GM12865 (cell line): Measurements from ENCODE around the gene ACTR6.
A peak's percentile ranks its signal among the peaks of the same experiment; 100 is the strongest.
"Not testable (repeated sequence)": the region's sequence is repeated elsewhere in the genome, so short reads cannot be mapped to it uniquely, and the experiment has no call there.

Experiments used
- DNase-seq: peaks from one replicate; pipeline ENCODE4 v3.0.0; 2010; ENCODE audit warnings: low read depth
- H3K4me3 ChIP-seq: 2 replicates; pipeline ENCODE4 v1.5.1; 2011; ENCODE audit warnings: mild to moderate bottlenecking, low read depth, low read length, control low read depth
- CTCF ChIP-seq: IDR thresholded peaks from 2 replicates; pipeline ENCODE4 v1.5.1; 2011; ENCODE audit warnings: low read length, control low read depth, low read depth, inconsistent platforms; ENCODE audit not compliant: insufficient read depth; ENCODE audit errors: missing control alignments

The ACTR6 gene

GRCh38 chr12:100221523-100221922 is 20.9 kb downstream of the ACTR6 start:
- no peak for TF ChIP-seq CTCF
- no peak for DNase-seq
- H3K4me3 ChIP-seq, result no peak overlapping the region

GRCh38 chr12:100222173-100222572 is 21.6 kb downstream of the ACTR6 start:
- not testable (repeated sequence) for DNase-seq, H3K4me3 ChIP-seq

GRCh38 chr12:100225491-100225890 is 24.9 kb downstream of the ACTR6 start:
- no peak for TF ChIP-seq CTCF
- H3K4me3 ChIP-seq, result no peak overlapping the region
- DNase-seq, result no peak

GRCh38 chr12:100229036-100229635 is 28.5 kb downstream of the ACTR6 start:
- H3K4me3 ChIP-seq, result no peak overlapping the region
- DNase-seq, result peak; percentile 36
- TF ChIP-seq CTCF, result no peak

GRCh38 chr12:100229876-100230275 is 29.3 kb downstream of the ACTR6 start:
- no peak for TF ChIP-seq CTCF
- H3K4me3 ChIP-seq, result no peak overlapping the region
- no peak for DNase-seq

GRCh38 chr12:100231873-100232272 is 31.3 kb downstream of the ACTR6 start:
- not testable (repeated sequence) for H3K4me3 ChIP-seq, DNase-seq

GRCh38 chr12:100234166-100234565 is 33.6 kb downstream of the ACTR6 start:
- DNase-seq, result no peak
- no peak overlapping the region for H3K4me3 ChIP-seq
- TF ChIP-seq CTCF, result no peak

GRCh38 chr12:100234591-100235304 is 34.1 kb downstream of the ACTR6 start:
- DNase-seq, result peak; percentile 50
- peak; percentile 53 for TF ChIP-seq CTCF
- H3K4me3 ChIP-seq, result no peak overlapping the region
